GM19324 (cell line): ENCODE results near the gene SLC28A3.
"Not testable (repeated sequence)": the region's sequence is repeated elsewhere in the genome, so short reads cannot be mapped to it uniquely, and the experiment has no call there.

ENCODE experiments used
- ATAC-seq: cut with Tn5 transposase; IDR thresholded peaks from one replicate; pipeline ENCODE4 v1.9.1; 2021; ENCODE audit warnings: mild to moderate bottlenecking, moderate library complexity; ENCODE audit not compliant: unreplicated experiment, low FRiP score

Gene SLC28A3, protein sequence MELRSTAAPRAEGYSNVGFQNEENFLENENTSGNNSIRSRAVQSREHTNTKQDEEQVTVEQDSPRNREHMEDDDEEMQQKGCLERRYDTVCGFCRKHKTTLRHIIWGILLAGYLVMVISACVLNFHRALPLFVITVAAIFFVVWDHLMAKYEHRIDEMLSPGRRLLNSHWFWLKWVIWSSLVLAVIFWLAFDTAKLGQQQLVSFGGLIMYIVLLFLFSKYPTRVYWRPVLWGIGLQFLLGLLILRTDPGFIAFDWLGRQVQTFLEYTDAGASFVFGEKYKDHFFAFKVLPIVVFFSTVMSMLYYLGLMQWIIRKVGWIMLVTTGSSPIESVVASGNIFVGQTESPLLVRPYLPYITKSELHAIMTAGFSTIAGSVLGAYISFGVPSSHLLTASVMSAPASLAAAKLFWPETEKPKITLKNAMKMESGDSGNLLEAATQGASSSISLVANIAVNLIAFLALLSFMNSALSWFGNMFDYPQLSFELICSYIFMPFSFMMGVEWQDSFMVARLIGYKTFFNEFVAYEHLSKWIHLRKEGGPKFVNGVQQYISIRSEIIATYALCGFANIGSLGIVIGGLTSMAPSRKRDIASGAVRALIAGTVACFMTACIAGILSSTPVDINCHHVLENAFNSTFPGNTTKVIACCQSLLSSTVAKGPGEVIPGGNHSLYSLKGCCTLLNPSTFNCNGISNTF

GRCh38 chr9:84340535-84340934, at the start of gene SLC28A3:
Gene SLC28A3, minus strand, starts transcription at chr9:84340758. Its CDS starts 125 bp downstream, at chr9:84340633.
- ATAC-seq, result no peak

DNA sequence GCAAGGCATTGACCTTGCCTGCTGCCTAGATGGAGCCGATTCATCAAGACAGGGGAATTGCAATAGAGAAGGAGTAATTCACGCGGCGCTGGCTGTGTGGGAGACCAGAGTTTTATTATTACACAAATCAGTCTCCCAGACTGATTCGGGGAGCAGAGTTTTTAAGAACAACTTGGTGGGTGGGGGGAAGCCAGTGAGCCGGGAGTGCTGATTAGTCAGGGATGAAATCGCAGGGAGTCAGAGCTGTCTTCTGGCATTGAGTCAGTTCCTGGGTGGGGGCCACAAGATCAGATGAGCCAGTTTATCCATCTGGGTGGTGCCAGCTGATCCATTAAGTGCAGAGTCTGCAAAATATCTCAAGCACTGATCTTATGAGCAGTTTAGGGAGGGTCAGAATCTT, 49.7 kb upstream of the SLC28A3 start:
- ATAC-seq, result not testable (repeated sequence)

DNA sequence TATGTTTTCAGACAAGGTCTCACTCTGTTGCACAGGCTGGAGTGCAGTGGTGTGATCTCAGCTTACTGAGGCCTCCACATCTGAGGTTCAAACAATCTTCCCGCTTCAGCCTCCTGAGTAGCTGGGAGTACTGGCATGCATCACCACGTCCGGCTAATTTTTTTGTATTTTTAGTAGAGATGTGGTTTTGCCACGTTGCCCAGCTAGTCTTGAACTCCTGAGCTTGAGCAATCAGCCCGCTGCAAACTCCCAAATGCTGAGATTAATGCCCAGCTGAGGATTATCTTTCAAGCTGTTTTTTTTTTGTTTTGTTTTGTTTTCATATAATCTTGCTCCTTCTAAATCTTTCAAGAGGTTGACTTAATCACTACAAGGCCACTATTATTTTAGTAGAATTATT, 47.3 kb upstream of the SLC28A3 start:
- no peak for ATAC-seq

- no peak for ATAC-seq
Observed at GRCh38 chr9:84386753-84387152, 46.2 kb upstream of the SLC28A3 start.

DNA sequence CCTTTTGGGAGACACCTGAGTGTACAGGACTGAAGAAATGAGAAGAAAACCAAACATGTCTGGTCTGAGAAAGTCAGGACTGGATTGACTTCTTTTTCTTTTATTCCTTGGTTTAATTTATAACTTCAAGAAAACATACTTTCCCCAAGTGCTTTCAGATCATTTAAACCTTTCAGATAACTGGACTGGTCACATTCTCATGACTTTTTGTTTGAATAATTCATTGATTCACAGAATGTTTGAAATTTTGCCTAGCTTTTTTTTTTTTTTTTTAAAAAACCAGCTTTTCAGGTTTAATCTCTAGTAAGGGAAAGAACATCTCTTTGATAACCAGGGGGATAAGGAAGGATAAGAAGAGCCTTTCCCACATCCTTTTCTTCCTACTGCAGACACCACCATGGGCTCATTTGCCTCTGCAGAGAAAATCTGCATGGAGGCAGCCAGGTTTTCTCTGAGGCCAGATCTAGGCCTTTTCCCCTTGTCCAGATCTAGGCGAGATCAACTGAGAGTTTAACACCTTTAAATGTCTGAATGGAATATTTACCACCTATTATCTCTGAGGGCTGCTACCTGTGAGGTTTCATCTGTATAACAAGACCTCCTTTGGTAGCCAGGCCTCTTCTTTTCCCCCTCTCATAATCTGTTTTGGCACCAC, 45.0 kb upstream of the SLC28A3 start:
- ATAC-seq, result no peak

DNA sequence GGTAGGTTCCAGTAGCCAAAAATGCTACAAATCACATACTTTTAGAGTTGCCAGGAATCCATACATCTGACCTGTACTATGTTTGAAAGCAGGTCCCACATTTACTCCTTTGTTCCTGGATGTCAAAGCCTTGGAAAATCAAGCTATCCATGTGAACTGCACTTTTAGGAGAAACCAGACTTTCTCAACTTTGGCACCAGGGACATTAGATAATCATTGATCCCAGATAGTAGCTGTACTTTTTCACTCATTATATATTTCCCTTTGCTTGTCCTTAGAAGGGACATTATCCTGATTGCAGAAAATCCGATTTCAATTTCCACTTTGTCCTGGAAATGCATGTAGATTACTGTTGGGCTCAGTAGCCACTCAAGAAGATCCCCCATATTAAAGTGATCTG, 44.1 kb upstream of the SLC28A3 start:
- ATAC-seq, result no peak

GRCh38 chr9:84383178-84383577, 42.6 kb upstream of the SLC28A3 start:
- no peak for ATAC-seq

DNA sequence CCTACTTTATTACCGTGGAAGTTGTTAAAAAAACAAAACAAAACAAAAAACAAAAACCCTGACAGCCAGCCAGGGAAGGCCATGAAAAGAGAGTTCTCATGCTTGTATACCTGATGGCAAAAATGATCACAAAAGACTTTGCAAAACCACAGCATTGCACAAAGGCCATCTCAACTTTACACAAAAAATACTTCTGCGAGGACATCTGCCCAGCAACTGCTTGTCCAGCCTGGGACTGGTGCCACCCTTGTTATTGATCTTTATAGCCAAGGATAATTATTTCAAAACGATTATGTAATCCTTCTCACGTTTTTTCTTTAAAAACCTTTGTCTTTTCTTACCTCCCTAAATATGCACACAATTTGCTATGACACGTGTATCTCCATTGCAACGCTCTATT, 42.2 kb upstream of the SLC28A3 start:
- ATAC-seq, result no peak

DNA sequence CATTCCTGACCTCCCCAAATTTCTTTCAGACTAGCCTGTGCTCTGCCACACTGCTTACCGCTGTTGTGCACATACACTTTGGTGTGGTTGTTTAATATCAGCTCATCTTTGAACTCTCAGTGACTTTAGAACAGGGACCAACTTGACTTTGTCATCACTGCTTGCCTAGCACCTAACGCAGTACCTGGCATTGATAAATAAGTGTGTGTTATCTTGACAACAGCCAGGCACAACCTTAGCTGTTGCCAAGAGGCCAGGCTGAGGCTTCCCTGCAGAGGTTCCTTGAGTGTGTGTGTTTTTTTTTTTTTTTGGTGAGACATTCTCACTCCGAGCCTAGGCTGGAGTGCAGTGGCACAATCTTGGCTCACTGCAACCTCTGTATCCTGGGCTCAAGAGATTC, 41.0 kb upstream of the SLC28A3 start:
- no peak for ATAC-seq

GRCh38 chr9:84379740-84380139, 39.2 kb upstream of the SLC28A3 start:
- no peak for ATAC-seq

- no peak for ATAC-seq
Observed at GRCh38 chr9:84375954-84376353, 35.4 kb upstream of the SLC28A3 start.

DNA sequence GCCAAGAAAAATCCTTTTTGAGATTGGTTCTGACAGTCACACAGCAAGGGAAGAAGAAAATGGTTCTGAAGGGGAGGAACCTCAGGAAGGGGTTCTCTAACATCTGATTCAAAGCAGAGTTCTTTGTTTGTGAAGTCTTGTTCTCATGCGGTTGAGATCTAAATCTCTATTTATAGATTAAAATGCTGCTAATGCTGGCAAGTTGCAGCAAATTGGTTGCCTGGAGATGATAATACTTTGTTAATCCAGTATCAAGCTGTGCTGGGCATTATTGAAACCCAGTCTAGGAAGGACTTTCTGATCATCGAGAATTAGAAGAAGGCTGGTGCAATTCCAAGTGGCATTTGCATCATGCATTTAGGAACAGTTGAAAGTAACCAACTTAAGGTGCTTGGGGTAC, 34.0 kb upstream of the SLC28A3 start:
- ATAC-seq, result no peak

GRCh38 chr9:84374013-84374412, 33.5 kb upstream of the SLC28A3 start:
- ATAC-seq, result no peak

DNA sequence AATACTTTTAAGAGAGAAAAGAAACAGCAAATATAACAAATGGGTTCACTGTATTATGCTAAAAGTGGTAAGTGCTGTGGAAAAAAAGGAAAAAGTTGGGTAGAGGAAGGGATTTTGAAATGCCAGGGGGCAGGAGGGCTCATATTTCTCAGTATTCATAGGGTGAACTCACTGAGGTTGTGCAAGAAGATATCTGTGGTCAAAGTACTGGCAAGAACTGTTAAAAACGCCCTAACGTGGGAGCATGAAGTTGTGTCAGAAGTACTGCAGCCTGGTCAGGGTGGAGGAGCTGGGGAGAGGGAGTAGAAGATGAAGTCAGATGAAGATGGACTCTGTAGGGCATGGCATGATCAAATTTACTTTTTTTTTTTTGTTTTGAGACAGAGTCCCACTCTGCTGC, 31.2 kb upstream of the SLC28A3 start:
- ATAC-seq, result no peak

- ATAC-seq, result no peak
Observed at GRCh38 chr9:84368601-84369000, 28.0 kb upstream of the SLC28A3 start.

- ATAC-seq, result not testable (repeated sequence)
Observed at GRCh38 chr9:84367726-84368125, 27.2 kb upstream of the SLC28A3 start.

DNA sequence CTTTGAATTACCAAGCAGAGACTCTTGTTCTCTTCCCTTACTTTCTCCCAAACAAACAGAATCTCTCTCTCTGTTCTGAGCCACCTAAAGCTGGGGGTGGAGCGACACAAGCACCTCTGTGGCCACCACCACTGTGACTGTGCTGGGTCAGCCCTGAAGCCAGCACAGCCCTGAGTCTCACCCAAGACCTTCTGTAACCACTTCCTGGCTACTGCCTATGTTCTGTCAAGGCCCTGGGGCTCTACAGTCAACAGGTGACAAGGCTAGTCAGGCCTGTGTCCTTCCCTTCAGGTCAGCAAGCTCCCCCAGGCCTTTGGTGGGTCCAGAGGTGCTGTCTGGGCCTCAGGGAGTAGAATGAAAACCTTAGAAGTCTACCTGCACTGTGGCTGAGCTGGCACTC, 26.1 kb upstream of the SLC28A3 start:
- no peak for ATAC-seq

DNA sequence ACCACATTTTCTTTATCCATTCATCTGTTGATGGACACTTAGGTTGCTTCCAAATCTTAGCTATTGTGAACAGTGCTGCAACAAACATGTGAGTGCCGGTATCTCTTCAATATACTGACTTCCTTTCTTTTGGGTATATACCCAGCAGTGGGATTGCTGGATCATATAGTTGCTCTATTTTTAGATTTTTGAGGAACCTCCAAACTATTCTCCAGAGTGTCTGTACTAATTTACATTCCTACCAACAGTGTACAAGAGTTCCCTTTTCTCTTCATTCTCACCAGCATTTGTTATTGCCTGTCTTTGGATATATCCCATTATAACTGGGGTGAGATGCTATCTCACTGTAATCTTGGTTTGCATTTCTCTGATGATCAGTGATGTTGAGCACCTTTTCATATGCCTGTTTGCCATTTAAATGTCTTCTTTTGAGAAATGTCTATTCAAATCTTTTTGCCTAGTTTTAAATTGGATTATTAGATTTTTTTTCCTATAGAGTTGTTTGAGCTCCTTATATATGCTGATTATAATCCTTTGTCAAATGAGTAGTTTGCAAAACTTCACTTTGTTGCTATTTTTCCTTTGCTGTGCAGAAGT, 24.4 kb upstream of the SLC28A3 start:
- not testable (repeated sequence) for ATAC-seq

DNA sequence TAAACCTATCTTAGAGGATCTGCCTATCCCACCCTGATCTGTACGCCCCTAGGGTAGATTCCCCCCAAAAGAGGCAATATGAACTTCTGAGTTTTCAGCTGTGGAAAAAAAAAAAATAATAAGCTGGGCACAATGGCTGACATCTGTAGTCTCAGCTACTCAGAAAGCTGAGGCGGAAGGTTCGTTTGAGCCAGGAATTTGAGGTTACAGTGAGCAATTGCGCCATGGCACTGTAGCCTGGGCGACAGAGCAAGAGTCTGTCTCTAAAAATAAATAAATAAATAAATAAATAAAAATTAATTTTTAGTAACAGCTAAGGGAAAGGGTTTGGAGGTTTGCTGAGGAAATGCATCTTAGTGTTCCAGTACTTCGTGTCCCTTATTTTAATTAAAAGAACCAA, 21.1 kb upstream of the SLC28A3 start:
- ATAC-seq, result no peak

GRCh38 chr9:84357275-84357674, 16.7 kb upstream of the SLC28A3 start:
- ATAC-seq, result no peak

- no peak for ATAC-seq
Observed at GRCh38 chr9:84354035-84354434, 13.5 kb upstream of the SLC28A3 start.
